Adrenal gland (tissue), 12 donors: Measurements from ENCODE around the gene ERLIN1. TPM values are rescaled to one million over a fixed set of nuclear protein-coding genes. Genes with fewer than 3 reads are reported as not detected.
"Not testable (repeated sequence)": the region's sequence is repeated elsewhere in the genome, so short reads cannot be mapped to it uniquely, and the experiment has no call there.

Source experiments
- DNase-seq, 7 donors: peaks; one replicate each; pipeline ENCODE4 v3.0.0-alpha.2; 2019 to 2020
- H3K27ac ChIP-seq, 5 donors: fragments of 200-600 bp; sonication (generic) in 4 of 5; 1 replicate in 3 of 5; 2 replicates in 2 of 5; pipeline versions ENCODE4 v1.5.1 to v1.8.0; 2016 to 2020; ENCODE audit warnings: mild to moderate bottlenecking in 1 of 5
- H3K27me3 ChIP-seq: fragments of 200-600 bp; 2 replicates; pipeline ENCODE4 v1.8.0; 2021
- H3K36me3 ChIP-seq, 2 donors: fragments of 200-600 bp; replicated peaks in 1 of 2; 1 replicate in 1 of 2; 2 replicates in 1 of 2; pipeline versions ENCODE4 v1.5.1 to v1.8.0; 2018 to 2022
- H3K4me1 ChIP-seq, 2 donors: fragments of 200-600 bp; replicated peaks in 1 of 2; 1 replicate in 1 of 2; 2 replicates in 1 of 2; pipeline versions ENCODE4 v1.5.1 to v1.8.0; 2018 to 2021
- H3K4me3 ChIP-seq, 4 donors: fragments of 200-600 bp; sonication (generic) in 3 of 4; one replicate each; pipeline ENCODE4 v1.5.1; 2016 to 2018
- H3K9me3 ChIP-seq, 3 donors: fragments of 200-600 bp; sonication (generic) in 1 of 3; replicated peaks in 1 of 3; 1 replicate in 2 of 3; 2 replicates in 1 of 3; pipeline versions ENCODE4 v1.5.1 to v1.8.0; 2016 to 2021
- POLR2A ChIP-seq, 2 donors: fragments of 450-650 bp; IDR thresholded peaks; one replicate each; pipeline ENCODE4 v1.6.1; 2017; ENCODE audit warnings: antibody characterized with exemption in 2 of 2, mild to moderate bottlenecking in 2 of 2, moderate library complexity in 1 of 2
- WGBS, 4 donors: extraction: QIAGEN DNeasy Blood & Tissue Kit in 2 of 4; methylation state at CpG; one replicate each; pipeline versions ENCODE4 v1.1.5 to v1.1.7; 2013 to 2017; 5-methylcytosine and 5-hydroxymethylcytosine counted together
- intact Hi-C, 2 donors: fragments of 100-400 bp; cut with DNase I; formaldehyde crosslinking; loops; one replicate each; pipeline versions ENCODE4 v1.14.1 to v1.15.0; 2022 to 2023
- polyA plus RNA-seq, 3 donors: library from polyadenylated mRNA; stranded (reverse); fragments of 200-250 nt in 2 of 3; fragments of 350-450 nt in 1 of 3; fragmentation: Illumina TruSeq in 1 of 3; extraction: RNeasy Lipid Tissue Mini Kit (QIAGEN cat#74804) in 1 of 3; gene quantifications; one replicate each; pipeline ENCODE4 v1.2.3, GENCODE V29; 2013 to 2014
- total RNA-seq, 9 donors: library from RNA; depleted of rRNA in 4 of 9; stranded (reverse); fragments of >200 nt in 4 of 9; fragments of 120-200 nt in 1 of 9; fragmentation: NEBNext Ultra II Directional in 1 of 9; extraction: Animal tissue kit (Norgen Biotek cat#: 25700) in 1 of 9; gene quantifications; one replicate each; pipeline versions ENCODE4 v1.1.0 to v1.2.4, GENCODE V29; 2013 to 2023
- TF ChIP-seq, protein P1 (sequence below), 6 experiments: fragments of 450-650 bp in 4 of 6; fragments of 200-600 bp in 2 of 6; sonication (generic) in 1 of 6; IDR thresholded peaks; 1 replicate in 5 of 6; 2 replicates in 1 of 6; pipeline versions ENCODE4 v1.5.1 to v1.8.0; 2016 to 2021; ENCODE audit warnings: antibody characterized with exemption in 6 of 6, mild to moderate bottlenecking in 2 of 6, moderate library complexity in 1 of 6
- donor health status: healthy with polysubstance abuse.
- donor health status: Bipolar disorder and iron deficiency.
- donor health status: DM: yes; HTN: yes; CAD: no.
- donor health status: DM: no; HTN: no; CAD: no.
- donor health status: DM: no; HTN: no; CAD: no.
- donor health status: DM: yes; HTN: yes; CAD: no.

The ERLIN1 gene
- total and polyA plus RNA-seq, 12 donors = 3.6 to 32.8 (median 19.2) TPM

GRCh38 chr10:100131571-100131970, 54.3 kb downstream of the ERLIN1 start:
- H3K27me3 ChIP-seq = no peaks in the 10 kb centered on the region
- H3K9me3 ChIP-seq = no peaks in the 10 kb centered on the region
- 67 to 78% (median 69%) methylated on average over 3 of the region's 3 CpGs for WGBS, 4 donors
- H3K36me3 ChIP-seq = no peaks in the 10 kb centered on the region
- no peak overlapping the region for H3K4me3 ChIP-seq
- TF ChIP-seq, protein P1, sequence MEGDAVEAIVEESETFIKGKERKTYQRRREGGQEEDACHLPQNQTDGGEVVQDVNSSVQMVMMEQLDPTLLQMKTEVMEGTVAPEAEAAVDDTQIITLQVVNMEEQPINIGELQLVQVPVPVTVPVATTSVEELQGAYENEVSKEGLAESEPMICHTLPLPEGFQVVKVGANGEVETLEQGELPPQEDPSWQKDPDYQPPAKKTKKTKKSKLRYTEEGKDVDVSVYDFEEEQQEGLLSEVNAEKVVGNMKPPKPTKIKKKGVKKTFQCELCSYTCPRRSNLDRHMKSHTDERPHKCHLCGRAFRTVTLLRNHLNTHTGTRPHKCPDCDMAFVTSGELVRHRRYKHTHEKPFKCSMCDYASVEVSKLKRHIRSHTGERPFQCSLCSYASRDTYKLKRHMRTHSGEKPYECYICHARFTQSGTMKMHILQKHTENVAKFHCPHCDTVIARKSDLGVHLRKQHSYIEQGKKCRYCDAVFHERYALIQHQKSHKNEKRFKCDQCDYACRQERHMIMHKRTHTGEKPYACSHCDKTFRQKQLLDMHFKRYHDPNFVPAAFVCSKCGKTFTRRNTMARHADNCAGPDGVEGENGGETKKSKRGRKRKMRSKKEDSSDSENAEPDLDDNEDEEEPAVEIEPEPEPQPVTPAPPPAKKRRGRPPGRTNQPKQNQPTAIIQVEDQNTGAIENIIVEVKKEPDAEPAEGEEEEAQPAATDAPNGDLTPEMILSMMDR (IDR thresholded peaks at IDR 0.05) = no peak
- no peak for TF ChIP-seq POLR2A (IDR thresholded peaks at IDR 0.05)
- intact Hi-C loops = no loop called here
- no peak overlapping the region for H3K27ac ChIP-seq
- DNase-seq = no peak
- no peaks in the 10 kb centered on the region for H3K4me1 ChIP-seq

- intact Hi-C loops = no loop called here
- Histone ChIP-seq H3K27me3 (no peaks in the 10 kb centered on the region), H3K4me1 (no peaks in the 10 kb centered on the region), H3K36me3 (no peaks in the 10 kb centered on the region), H3K9me3 (no peaks in the 10 kb centered on the region), H3K27ac (no peak overlapping the region), H3K4me3 (no peak overlapping the region)
- no peak for DNase-seq
- WGBS, 4 donors = 47 to 52% (median 51%) methylated on average over 7 of the region's 7 CpGs
- no peak for TF ChIP-seq POLR2A (IDR thresholded peaks at IDR 0.05)
- TF ChIP-seq, protein P1 (IDR thresholded peaks at IDR 0.05) = no peak
Observed at GRCh38 chr10:100130831-100131230, 55.0 kb downstream of the ERLIN1 start.

DNA sequence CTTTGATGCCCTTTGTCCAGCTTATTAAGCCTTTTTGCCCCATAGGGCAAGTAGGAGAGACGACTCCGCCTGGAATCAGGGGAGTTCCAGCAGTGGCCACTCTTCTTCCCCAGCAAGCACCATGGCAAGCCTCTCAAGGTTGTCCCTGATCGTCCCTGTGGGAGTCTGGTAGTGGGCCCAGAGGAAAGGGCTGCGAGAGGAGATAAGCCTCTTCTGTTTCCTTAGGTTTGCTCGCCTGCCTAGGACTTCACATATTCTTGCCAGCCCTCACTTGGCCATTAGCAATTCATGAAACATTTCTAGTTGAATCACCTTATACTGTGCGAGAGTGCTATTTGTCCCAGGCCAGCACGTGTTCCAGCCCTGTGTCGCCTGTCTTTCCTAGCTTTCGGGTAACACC, 56.4 kb downstream of the ERLIN1 start:
- no peaks in the 10 kb centered on the region for H3K4me1 ChIP-seq
- intact Hi-C loops = no loop called here
- H3K9me3 ChIP-seq = no peaks in the 10 kb centered on the region
- no peak overlapping the region for H3K27ac ChIP-seq
- H3K4me3 ChIP-seq = no peak overlapping the region
- TF ChIP-seq, protein P1 (IDR thresholded peaks at IDR 0.05) = no peak
- no peak for DNase-seq
- 61 to 71% (median 66%) methylated on average over 9 of the region's 9 CpGs for WGBS, 4 donors
- H3K27me3 ChIP-seq = peaks cover 2% of the 10 kb centered on the region
- no peaks in the 10 kb centered on the region for H3K36me3 ChIP-seq

GRCh38 chr10:100128951-100129350, 56.9 kb downstream of the ERLIN1 start:
- 79 to 85% (median 83%) methylated on average over 8 of the region's 8 CpGs for WGBS, 4 donors
- TF ChIP-seq POLR2A (IDR thresholded peaks at IDR 0.05) = no peak
- Histone ChIP-seq H3K27ac (no peak overlapping the region), H3K36me3 (no peaks in the 10 kb centered on the region), H3K27me3 (peaks cover 7% of the 10 kb centered on the region), H3K4me1 (no peaks in the 10 kb centered on the region), H3K4me3 (no peak overlapping the region), H3K9me3 (no peaks in the 10 kb centered on the region)
- no peak for DNase-seq
- intact Hi-C loops = no loop called here

DNA sequence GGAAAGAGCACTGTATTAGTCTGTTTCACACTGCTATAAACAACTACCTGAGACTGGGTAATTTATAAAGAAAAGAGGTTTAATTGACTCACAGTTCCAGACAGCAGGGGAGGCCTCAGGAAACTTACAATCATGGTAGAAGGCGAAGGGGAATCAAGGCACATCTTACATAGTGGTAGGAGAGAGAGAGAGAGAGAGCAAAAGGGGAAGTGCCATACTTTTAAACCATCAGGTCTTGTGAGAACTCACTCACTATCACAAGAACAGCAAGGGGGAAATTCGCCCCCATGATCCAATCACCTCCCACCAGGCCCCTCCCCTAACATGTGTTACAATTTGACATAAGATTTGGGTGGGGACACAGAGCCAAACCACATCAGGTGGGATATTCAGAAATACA, 60.5 kb downstream of the ERLIN1 start:
- DNase-seq, intact Hi-C loops, H3K4me3 ChIP-seq, H3K4me1 ChIP-seq, H3K9me3 ChIP-seq, H3K36me3 ChIP-seq, H3K27ac ChIP-seq: not testable (repeated sequence)
- H3K27me3 ChIP-seq = peaks cover 10% of the 10 kb centered on the region
- 67 to 87% (median 72%) methylated on average over 2 of the region's 2 CpGs for WGBS, 4 donors
